HepG2 (cell line): ENCODE measurements around the gene KTN1. TPM values are rescaled to one million over a fixed set of nuclear protein-coding genes. Genes with fewer than 3 reads are reported as not detected.
A peak's percentile ranks its signal among the peaks of the same experiment; 100 is the strongest.

Source experiments
- ARID3A ChIP-seq: IDR thresholded peaks from 2 replicates; pipeline ENCODE4 v1.6.1; 2012; ENCODE audit warnings: low read depth, low read length, improper control_type of control experiment
- FLYWCH1 ChIP-seq: sonication (generic); formaldehyde crosslinking; IDR thresholded peaks from 2 replicates; pipeline ENCODE4 v1.8.1; 2023; ENCODE audit warnings: mild to moderate bottlenecking, missing genetic modification reagents
- LCORL ChIP-seq, 2 experiments: fragments of 450-650 bp in 1 of 2; sonication (generic) in 1 of 2; formaldehyde crosslinking in 1 of 2; IDR thresholded peaks; 2 replicates each; pipeline versions ENCODE4 v1.5.0 to v1.6.1; 2017 to 2020; ENCODE audit warnings: antibody characterized with exemption in 1 of 2, missing genetic modification reagents in 1 of 2
- MEIS2 ChIP-seq: sonication (generic); formaldehyde crosslinking; IDR thresholded peaks from 2 replicates; pipeline ENCODE4 v1.9.0; 2021; ENCODE audit warnings: mild to moderate bottlenecking, missing genetic modification reagents
- MXD3 ChIP-seq: IDR thresholded peaks from 2 replicates; pipeline ENCODE4 v1.6.1; 2016; ENCODE audit warnings: mild to moderate bottlenecking, missing biosample characterization, missing genetic modification reagents
- PBX2 ChIP-seq: IDR thresholded peaks from 2 replicates; pipeline ENCODE4 v1.6.1; 2016; ENCODE audit warnings: control low read depth
- RCOR2 ChIP-seq: IDR thresholded peaks from 2 replicates; pipeline ENCODE4 v1.6.1; 2016; ENCODE audit warnings: missing biosample characterization, missing genetic modification reagents
- TRIM22 ChIP-seq: fragments of 450-650 bp; IDR thresholded peaks from 2 replicates; pipeline ENCODE4 v1.6.1; 2017
- ZFP36L2 ChIP-seq: sonication (generic); formaldehyde crosslinking; IDR thresholded peaks from 2 replicates; pipeline ENCODE4 v1.4.0; 2020; ENCODE audit warnings: missing genetic modification reagents
- ZFP91 ChIP-seq: sonication (generic); formaldehyde crosslinking; IDR thresholded peaks from 2 replicates; pipeline ENCODE4 v1.9.0; 2022; ENCODE audit warnings: missing genetic modification reagents, mild to moderate bottlenecking, borderline replicate concordance
- ZMYM3 ChIP-seq: sonication (generic); formaldehyde crosslinking; IDR thresholded peaks from 2 replicates; pipeline ENCODE4 v1.5.1; 2020; ENCODE audit warnings: mild to moderate bottlenecking, missing genetic modification reagents
- ZNF12 ChIP-seq: sonication (generic); formaldehyde crosslinking; IDR thresholded peaks from 2 replicates; pipeline ENCODE4 v1.5.0; 2020; ENCODE audit warnings: missing genetic modification reagents
- ZNF121 ChIP-seq: sonication (generic); formaldehyde crosslinking; IDR thresholded peaks from 2 replicates; pipeline ENCODE4 v1.5.0; 2020; ENCODE audit warnings: mild to moderate bottlenecking, missing genetic modification reagents
- ZNF124 ChIP-seq: sonication (generic); formaldehyde crosslinking; IDR thresholded peaks from 2 replicates; pipeline ENCODE4 v1.4.0; 2020; ENCODE audit warnings: missing genetic modification reagents
- ZNF3 ChIP-seq: IDR thresholded peaks from 2 replicates; pipeline ENCODE4 v1.7.0; 2017; ENCODE audit warnings: inconsistent platforms
- ZNF567 ChIP-seq: sonication (generic); formaldehyde crosslinking; IDR thresholded peaks from 2 replicates; pipeline ENCODE4 v1.8.1; 2023; ENCODE audit warnings: mild to moderate bottlenecking, missing genetic modification reagents, borderline replicate concordance
- ZNF691 ChIP-seq: sonication (generic); formaldehyde crosslinking; IDR thresholded peaks from 2 replicates; pipeline ENCODE4 v1.4.0; 2020; ENCODE audit warnings: missing genetic modification reagents, low read depth, mild to moderate bottlenecking, borderline replicate concordance
- ZNF772 ChIP-seq: sonication (generic); formaldehyde crosslinking; IDR thresholded peaks from 2 replicates; pipeline ENCODE4 v1.5.0; 2020; ENCODE audit warnings: mild to moderate bottlenecking, missing genetic modification reagents
- ZNF776 ChIP-seq: sonication (generic); formaldehyde crosslinking; IDR thresholded peaks from 2 replicates; pipeline ENCODE4 v1.4.0; 2020; ENCODE audit warnings: mild to moderate bottlenecking, missing genetic modification reagents
- ZNF816 ChIP-seq: sonication (generic); formaldehyde crosslinking; IDR thresholded peaks from 2 replicates; pipeline ENCODE4 v1.8.0; 2022; ENCODE audit warnings: missing genetic modification reagents, mild to moderate bottlenecking, borderline replicate concordance
- ZNF891 ChIP-seq: sonication (generic); formaldehyde crosslinking; IDR thresholded peaks from 2 replicates; pipeline ENCODE4 v1.5.0; 2020; ENCODE audit warnings: mild to moderate bottlenecking, missing genetic modification reagents
- polyA plus RNA-seq, 8 experiments: library from polyadenylated mRNA; depleted of rRNA in 3 of 8; stranded (reverse) in 7 of 8; unstranded in 1 of 8; fragments of >200 nt; fragmentation: Illumina TruSeq in 4 of 8; extraction: Trizol in 4 of 8; gene quantifications; 2 replicates each; pipeline versions ENCODE4 v1.2.1 to v1.2.3, GENCODE V29; 2011 to 2016; ENCODE audit warnings: low read depth in 4 of 8, missing spikeins in 1 of 8, mixed read lengths in 1 of 8; ENCODE audit not compliant: insufficient read depth in 1 of 8
- total RNA-seq, 5 experiments: library from RNA; depleted of rRNA; stranded (reverse); fragments of >200 nt; fragmentation: Illumina TruSeq; extraction: Trizol; gene quantifications; 2 replicates each; pipeline ENCODE4 v1.2.3, GENCODE V29; 2016; ENCODE audit warnings: low read depth in 1 of 5

The KTN1 gene
- total and polyA plus RNA-seq, 2 of the 13 experiments (the other 11 are each of a cell fraction or from before 2014, with no cell fraction given) = 60.6 to 169 TPM

- no peak for TF ChIP-seq ZNF124 (CRISPR knock-in tag)
- TF ChIP-seq ZNF121 = peak; percentile 27; the same call in 1 of the 2 replicates
- TF ChIP-seq FLYWCH1 (CRISPR knock-in tag) = 0 out of 2 replicates have a peak, but pooled peaks have one; percentile 37
- TF ChIP-seq ZNF567 (CRISPR knock-in tag) = no peak
- TF ChIP-seq ZNF12 (CRISPR knock-in tag) = no peak
- TF ChIP-seq MEIS2 (CRISPR knock-in tag) = 0 out of 2 replicates have a peak, but pooled peaks have one; percentile 24
- TF ChIP-seq LCORL (IDR thresholded peaks at IDR 0.05) = no peak
- no peak for TF ChIP-seq LCORL (CRISPR knock-in tag; IDR thresholded peaks at IDR 0.05)
- TF ChIP-seq TRIM22 = no peak
- TF ChIP-seq ZNF891 = no peak
- no peak for TF ChIP-seq ZNF772
- TF ChIP-seq PBX2 (CRISPR knock-in tag) = no peak
- no peak for TF ChIP-seq ZNF3 (CRISPR knock-in tag)
- no peak for TF ChIP-seq ZNF816
- peak; percentile 52; the same call in 1 of the 2 replicates for TF ChIP-seq ZFP91 (CRISPR knock-in tag)
- no peak for TF ChIP-seq ZNF776
- TF ChIP-seq ZFP36L2 (CRISPR knock-in tag) = no peak
- TF ChIP-seq ZMYM3 = 0 out of 2 replicates have a peak, but pooled peaks have one; percentile 11
- TF ChIP-seq MXD3 (CRISPR knock-in tag) = peak; percentile 51; the same call in 1 of the 2 replicates
- TF ChIP-seq ARID3A = no peak
- TF ChIP-seq RCOR2 (CRISPR knock-in tag) = no peak
- 0 out of 2 replicates have a peak, but pooled peaks have one; percentile 12 for TF ChIP-seq ZNF691 (CRISPR knock-in tag)
Observed at GRCh38 chr14:55580470-55581341, 699 bp downstream of the KTN1 start (continued).
